HG03135 (cell line): Measurements from ENCODE around the gene TXN2.
"Not testable (repeated sequence)": the region's sequence is repeated elsewhere in the genome, so short reads cannot be mapped to it uniquely, and the experiment has no call there.

Source experiments
- ATAC-seq: cut with Tn5 transposase; IDR thresholded peaks from one replicate; pipeline ENCODE4 v1.9.1; 2021; ENCODE audit warnings: mild to moderate bottlenecking, moderate library complexity; ENCODE audit not compliant: unreplicated experiment

The TXN2 gene

GRCh38 chr22:36456464-36456845 lies 25.0 kb downstream of the TXN2 start:
- no peak for ATAC-seq

- no peak for ATAC-seq
Measured at GRCh38 chr22:36455571-36456463, 25.6 kb downstream of the TXN2 start.

- peak; percentile 45 for ATAC-seq
Measured at GRCh38 chr22:36454916-36455570, 26.4 kb downstream of the TXN2 start.

GRCh38 chr22:36453855-36454378 lies 27.5 kb downstream of the TXN2 start:
- no peak for ATAC-seq

GRCh38 chr22:36452978-36453607 lies 28.3 kb downstream of the TXN2 start:
- ATAC-seq, result not testable (repeated sequence)

- no peak for ATAC-seq
Measured at GRCh38 chr22:36452250-36452977, 29.0 kb downstream of the TXN2 start.

GRCh38 chr22:36450923-36451322 lies 30.5 kb downstream of the TXN2 start:
- not testable (repeated sequence) for ATAC-seq

- no peak for ATAC-seq
Measured at GRCh38 chr22:36449596-36450175, 31.8 kb downstream of the TXN2 start.

- ATAC-seq, result no peak
Measured at GRCh38 chr22:36447632-36448031, 33.8 kb downstream of the TXN2 start.

- ATAC-seq, result no peak
Measured at GRCh38 chr22:36445158-36445668, 36.2 kb downstream of the TXN2 start.

- ATAC-seq, result no peak
Measured at GRCh38 chr22:36443198-36443770, 38.2 kb downstream of the TXN2 start.

- ATAC-seq, result no peak
Measured at GRCh38 chr22:36442506-36443197, 38.8 kb downstream of the TXN2 start.

GRCh38 chr22:36440429-36441002 lies 40.9 kb downstream of the TXN2 start:
- no peak for ATAC-seq

- ATAC-seq, result no peak
Measured at GRCh38 chr22:36439481-36440271, 41.8 kb downstream of the TXN2 start.

GRCh38 chr22:36435516-36436415 lies 45.7 kb downstream of the TXN2 start:
- ATAC-seq, result no peak

- ATAC-seq, result no peak
Measured at GRCh38 chr22:36433318-36434231, 47.9 kb downstream of the TXN2 start.
